IPS-NIHi7 (cell line): ENCODE data around the gene SHISA4.
"Not testable (repeated sequence)": the region's sequence is repeated elsewhere in the genome, so short reads cannot be mapped to it uniquely, and the experiment has no call there.

Experiments
- DNase-seq: peaks from one replicate; pipeline ENCODE4 v3.0.0; 2012; ENCODE audit warnings: mixed read lengths; ENCODE audit errors: extremely low spot score

The SHISA4 gene

DNA sequence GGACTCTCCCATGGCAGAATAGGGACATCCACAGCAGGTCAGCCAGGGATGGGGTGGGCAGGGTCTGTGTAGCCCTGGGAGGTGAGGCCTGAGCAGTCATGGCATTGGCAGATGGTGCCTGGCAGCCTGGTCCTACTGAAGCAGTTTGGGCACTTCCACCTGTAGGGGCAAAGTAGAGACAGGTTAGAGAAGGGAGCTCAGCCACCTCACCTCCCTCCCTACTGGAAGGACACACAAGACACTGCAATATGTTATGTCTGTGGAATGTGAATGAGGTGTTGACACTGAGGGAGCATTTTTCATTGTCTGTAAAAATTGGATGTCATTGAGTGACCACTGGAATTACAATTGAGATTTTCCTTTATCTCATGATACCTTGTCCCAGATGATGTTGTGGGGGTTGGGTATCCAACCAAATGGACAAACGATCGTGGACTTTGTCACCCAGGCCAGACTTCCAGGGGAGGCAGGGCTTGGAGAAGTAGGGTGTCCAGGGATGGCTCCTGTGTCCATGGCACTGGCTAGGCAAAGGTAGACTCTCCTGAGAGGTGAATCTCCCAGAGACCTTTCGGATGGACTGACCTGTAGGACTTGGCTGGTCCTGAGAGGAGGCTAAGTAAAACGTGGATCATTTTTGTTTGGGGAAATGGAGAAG, 9.7 kb downstream of the SHISA4 start:
- DNase-seq: no peak

- no peak for DNase-seq
Measured at GRCh38 chr1:201898992-201899391, 10.3 kb downstream of the SHISA4 start.

- no peak for DNase-seq
Measured at GRCh38 chr1:201899683-201900429, 11.2 kb downstream of the SHISA4 start.

- DNase-seq: no peak
Measured at GRCh38 chr1:201900476-201900875, 11.8 kb downstream of the SHISA4 start.

GRCh38 chr1:201901036-201901435, 12.3 kb downstream of the SHISA4 start:
- DNase-seq: not testable (repeated sequence)

DNA sequence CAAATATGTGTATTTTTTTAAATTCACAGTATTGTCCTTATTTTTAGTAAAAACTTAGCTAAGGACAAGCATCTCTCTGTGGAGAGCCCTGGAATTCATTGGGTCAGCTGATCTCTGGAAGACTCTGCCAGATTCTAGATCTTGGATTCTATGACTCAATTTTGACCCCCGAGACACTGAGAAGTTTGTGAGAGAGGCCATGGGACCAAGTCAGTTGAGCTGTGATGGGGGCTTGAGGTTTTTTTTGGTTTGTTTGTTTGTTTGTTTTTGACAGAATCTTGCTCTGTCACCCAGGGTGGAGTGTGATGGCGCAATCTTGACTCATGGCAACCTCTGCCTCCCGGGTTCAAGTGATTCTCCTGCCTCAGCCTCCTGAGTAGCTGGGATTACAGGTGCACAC, 13.5 kb downstream of the SHISA4 start:
- DNase-seq: no peak

DNA sequence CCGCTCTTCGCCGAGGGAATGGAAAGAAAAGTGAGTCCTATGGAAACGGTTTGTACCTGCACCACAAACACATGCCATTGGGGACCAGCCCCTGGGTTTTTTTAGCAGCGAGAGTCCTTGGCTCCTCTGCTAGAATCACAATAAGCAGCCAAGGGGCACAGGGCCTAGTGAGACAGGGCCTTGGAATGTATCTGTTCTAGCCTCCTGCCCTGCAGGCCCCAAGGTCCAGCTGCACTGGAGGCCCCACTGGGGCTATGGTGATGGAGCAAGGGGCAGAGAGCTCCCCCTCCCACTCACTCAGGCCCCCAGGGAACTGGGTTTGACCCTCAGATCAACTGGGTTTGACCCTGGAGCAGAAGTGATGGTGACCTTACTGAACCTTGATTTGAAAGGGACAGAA, 14.4 kb downstream of the SHISA4 start:
- DNase-seq: no peak

GRCh38 chr1:201904579-201904978, 15.9 kb downstream of the SHISA4 start:
- DNase-seq: peak; percentile 70

- no peak for DNase-seq
Measured at GRCh38 chr1:201905234-201905890, 16.7 kb downstream of the SHISA4 start.

DNA sequence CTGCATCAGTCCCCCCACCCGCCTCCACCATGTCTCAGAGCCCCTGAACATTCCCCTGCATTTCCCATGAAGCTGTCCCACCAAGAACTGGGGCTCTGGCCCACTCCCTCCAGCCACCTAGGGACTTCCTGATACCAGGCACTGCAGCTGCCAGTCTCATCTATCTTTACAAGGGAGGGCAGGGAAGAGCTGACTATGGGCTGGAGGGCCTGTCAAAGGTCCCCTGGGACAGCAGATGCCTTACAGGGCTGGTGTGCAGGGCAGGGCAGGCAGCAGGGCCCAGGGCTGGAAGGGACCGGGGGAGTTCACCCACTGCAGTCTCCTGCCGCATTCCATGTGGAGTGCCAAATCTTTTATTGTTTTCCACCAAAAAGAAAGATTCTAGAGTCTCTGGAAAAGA, 17.6 kb downstream of the SHISA4 start:
- DNase-seq: no peak

DNA sequence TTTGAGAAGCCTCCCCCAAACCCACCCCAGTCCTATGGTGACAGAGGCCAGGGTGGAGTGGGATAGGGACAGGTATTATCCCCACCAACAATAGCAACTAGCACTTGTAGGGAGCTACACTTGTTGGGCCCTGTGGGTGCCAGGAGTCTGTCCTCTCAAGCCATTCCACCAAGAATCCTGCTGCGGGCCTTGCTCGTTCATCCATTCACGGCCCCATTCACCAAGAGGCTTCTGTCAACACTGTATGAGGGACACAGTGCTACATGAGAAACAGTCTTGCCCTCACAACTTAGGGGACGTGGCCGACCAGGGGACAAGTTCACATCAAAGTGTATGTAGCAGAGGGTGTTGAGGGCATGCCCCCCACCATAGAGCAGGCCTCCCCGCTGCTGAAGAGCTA, 18.9 kb downstream of the SHISA4 start:
- no peak for DNase-seq

DNA sequence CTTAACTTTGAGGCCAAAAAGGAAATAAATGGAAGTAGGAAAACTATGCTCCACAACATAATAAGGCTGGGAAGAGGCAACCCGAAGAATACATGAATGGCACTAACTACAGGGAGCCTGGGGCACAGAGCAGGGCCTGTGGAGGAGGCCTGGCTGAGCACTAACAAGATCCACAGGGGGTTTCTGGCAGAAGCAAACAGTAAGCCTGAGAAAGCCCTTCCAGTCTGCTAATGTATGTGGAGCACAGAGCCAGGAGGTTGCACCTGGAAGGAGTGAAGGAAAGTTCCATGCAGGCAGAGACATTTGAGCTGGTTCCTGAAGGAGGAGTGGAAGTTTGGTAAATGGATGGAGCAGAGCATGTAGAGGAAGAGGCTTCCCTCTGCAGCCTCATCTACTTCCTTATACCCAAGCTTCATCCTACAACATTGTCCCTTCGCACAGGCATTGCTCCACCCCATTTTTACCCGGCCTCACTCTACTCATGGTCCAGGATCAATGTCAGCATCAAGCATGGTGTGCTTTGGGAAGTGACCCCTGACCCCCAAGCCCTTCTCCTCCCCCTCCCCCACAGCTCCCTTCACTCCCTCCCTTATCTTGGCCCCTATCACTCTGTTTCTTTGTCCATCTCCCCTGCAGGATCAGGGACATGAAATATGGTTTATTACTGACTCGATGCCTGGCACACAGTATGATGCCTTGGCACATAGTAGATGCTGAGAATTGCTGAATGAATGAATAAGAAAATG, 23.3 kb downstream of the SHISA4 start:
- peak; percentile 44 for DNase-seq

- DNase-seq: no peak
Measured at GRCh38 chr1:201912832-201913231, 24.1 kb downstream of the SHISA4 start.

DNA sequence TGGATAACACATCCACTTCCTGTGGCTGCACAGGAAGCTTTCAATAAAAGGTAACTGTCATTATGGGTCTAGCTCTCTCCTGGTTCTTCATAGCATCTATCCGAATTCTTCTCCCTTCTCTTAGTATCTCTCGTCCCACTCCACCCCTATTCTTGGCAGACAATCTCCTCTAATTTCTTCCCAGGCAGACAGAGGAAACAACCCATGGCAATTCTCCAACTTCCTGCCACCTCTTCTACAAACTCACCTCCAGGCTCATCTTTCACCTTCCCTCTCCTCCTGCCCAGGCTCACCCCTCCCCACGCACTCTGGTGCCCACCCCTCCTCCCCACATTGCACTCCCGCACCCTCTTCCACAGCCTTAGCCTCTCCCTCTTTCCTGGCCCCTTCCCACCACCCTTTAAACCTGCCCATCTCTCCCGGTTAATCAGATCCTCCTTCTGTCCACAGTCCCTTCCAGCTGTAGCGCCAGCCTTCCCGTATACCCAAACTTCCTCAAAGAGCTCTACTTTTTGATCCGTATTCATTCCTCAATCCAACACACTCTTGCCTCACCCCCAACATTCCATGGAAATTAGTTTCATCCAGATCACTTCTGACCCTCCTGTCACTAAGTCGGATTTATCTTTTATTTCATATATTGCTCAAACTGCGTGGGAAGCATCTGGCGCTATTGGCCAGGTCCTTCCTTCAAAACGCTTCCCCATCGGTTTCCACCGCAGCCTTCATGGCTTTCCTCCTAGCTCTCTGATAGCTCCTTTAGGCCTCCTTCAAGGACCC, 25.9 kb downstream of the SHISA4 start:
- no peak for DNase-seq

DNA sequence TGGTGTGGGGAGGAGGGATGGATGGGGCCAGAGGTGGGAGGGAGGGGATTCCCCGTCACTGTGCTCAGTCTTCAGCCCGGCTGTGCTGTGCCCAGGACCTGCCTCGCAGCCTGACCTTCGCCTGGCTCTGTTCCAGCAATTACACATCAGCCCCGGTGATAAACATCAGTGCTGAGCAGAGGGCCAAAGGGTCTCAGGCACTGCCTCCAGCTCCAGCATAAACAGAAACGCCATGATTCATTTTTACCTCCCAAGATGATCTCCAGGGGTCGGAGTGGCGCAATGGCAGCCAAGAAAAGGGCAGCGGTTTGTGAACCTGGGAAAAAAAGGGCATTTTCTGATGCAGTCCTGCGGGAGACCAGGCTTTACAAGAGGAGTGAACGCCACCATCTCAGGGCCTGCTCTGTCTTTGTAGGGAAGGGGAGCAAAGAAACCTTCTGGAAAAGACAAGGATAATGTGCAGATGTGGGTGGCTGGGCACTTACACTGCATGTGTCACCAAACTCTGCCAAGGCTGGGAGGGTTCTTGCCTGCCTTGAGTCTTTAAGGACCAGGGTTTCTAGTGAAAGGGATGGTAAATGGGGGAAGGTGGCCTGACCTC, 28.1 kb downstream of the SHISA4 start:
- no peak for DNase-seq

DNA sequence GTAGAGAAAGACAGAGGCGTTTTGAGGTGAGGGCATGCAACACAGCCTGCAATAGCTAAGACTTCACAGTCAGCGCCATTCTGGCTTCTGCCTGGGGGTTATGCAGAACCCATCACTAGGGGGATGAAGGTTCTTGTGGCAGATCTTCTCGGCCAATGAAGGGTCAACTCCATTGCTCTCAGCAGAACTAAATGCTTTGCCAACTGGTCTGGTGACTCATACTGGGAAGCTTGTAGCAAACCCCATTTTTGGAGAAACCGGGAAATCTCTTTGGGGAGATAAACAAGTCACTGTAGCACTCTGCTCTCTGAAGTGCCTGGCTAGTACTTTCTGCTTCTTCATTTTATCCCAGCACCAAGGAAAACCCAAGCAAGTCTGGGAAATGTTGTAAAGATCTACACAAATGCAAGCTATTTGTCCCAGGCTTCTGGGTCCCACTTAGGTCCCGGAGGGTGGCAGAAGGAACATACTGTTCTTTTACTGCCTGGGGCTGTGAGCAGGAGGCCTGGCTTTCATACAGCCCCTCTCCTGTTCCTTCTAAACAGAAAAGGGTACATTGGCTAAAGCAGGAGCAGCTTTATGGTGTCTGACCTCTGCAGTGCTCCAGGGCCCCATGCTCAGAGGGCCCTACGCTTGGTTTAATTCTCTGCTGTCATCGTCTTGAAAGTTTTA, 28.8 kb downstream of the SHISA4 start:
- DNase-seq: no peak

DNA sequence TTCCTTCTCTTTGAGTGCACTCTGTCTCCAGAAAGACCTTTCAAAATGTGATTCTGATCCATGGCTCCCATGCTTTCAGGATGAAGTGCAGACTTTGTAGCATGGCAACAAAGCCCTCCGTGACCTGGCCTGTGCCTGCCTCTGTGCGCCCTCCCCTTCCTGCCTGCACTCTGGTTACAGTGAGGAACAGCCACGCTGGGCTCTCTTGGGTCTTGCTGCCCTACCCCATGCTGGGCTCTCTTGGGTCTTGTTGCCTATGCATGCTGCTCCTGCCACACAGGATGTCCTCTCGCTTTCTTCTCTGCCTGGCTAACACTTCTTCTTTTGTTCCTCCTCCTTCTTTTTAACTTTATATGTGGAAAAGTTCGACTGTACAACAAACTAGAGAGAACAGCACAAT, 29.6 kb downstream of the SHISA4 start:
- no peak for DNase-seq

GRCh38 chr1:201921952-201922558, 33.4 kb downstream of the SHISA4 start:
- DNase-seq: no peak

GRCh38 chr1:201925301-201925567, 36.5 kb downstream of the SHISA4 start:
- DNase-seq: no peak

- DNase-seq: no peak
Measured at GRCh38 chr1:201925981-201926645, 37.4 kb downstream of the SHISA4 start.
